ENCODE results near the gene PIGA.
A peak's percentile ranks its signal among the peaks of the same experiment; 100 is the strongest.

The PIGA gene

GRCh38 chrX:15334561-15334960, 762 bp downstream of the PIGA start:
- TF ChIP-seq CTCF (conservative IDR thresholded peaks at IDR 0.05; ENCODE audit: low read depth, low read length), result no peak
- no peaks in the 10 kb centered on the region for H4K20me1 ChIP-seq (ENCODE audit: insufficient read depth)
- H3K79me2 ChIP-seq (ENCODE audit: insufficient read depth, low read depth), result peaks cover 8% of the 10 kb centered on the region; the same call in 1 of the 2 replicates
- peak overlapping the region; percentile 88 for H3K4me2 ChIP-seq
- no peaks in the 10 kb centered on the region for H3K27me3 ChIP-seq (ENCODE audit: insufficient read depth, low read depth)
- H3K9ac ChIP-seq, result peak overlapping the region; percentile 51; the same call in 1 of the 2 replicates
- H3K4me1 ChIP-seq (ENCODE audit: low read depth, poor library complexity, severe bottlenecking), result peaks cover 4% of the 10 kb centered on the region
- no peak overlapping the region for H3K4me3 ChIP-seq (IDR thresholded peaks at IDR 0.05; ENCODE audit: insufficient read depth, low read depth, low read length)
- no peaks in the 10 kb centered on the region for H3K36me3 ChIP-seq (ENCODE audit: insufficient read depth)
- H2AFZ ChIP-seq (ENCODE audit: low read depth), result peak overlapping the region; percentile 86
- peak overlapping the region; percentile 32; the same call in 1 of the 2 replicates for H3K27ac ChIP-seq

GRCh38 chrX:15328821-15329220, 6.5 kb downstream of the PIGA start:
- no peak overlapping the region for H3K4me2 ChIP-seq
- no peaks in the 10 kb centered on the region for H3K4me1 ChIP-seq (ENCODE audit: low read depth, poor library complexity, severe bottlenecking)
- H3K36me3 ChIP-seq (ENCODE audit: insufficient read depth), result no peaks in the 10 kb centered on the region
- no peak for TF ChIP-seq CTCF (conservative IDR thresholded peaks at IDR 0.05; ENCODE audit: low read depth, low read length)
- H3K27ac ChIP-seq, result no peak overlapping the region
- no peaks in the 10 kb centered on the region for H3K79me2 ChIP-seq (ENCODE audit: insufficient read depth, low read depth)
- no peaks in the 10 kb centered on the region for H3K27me3 ChIP-seq (ENCODE audit: insufficient read depth, low read depth)
- no peak overlapping the region for H3K9ac ChIP-seq
- no peak overlapping the region for H2AFZ ChIP-seq (ENCODE audit: low read depth)
- H4K20me1 ChIP-seq (ENCODE audit: insufficient read depth), result no peaks in the 10 kb centered on the region
- no peak overlapping the region for H3K4me3 ChIP-seq (IDR thresholded peaks at IDR 0.05; ENCODE audit: insufficient read depth, low read depth, low read length)

DNA sequence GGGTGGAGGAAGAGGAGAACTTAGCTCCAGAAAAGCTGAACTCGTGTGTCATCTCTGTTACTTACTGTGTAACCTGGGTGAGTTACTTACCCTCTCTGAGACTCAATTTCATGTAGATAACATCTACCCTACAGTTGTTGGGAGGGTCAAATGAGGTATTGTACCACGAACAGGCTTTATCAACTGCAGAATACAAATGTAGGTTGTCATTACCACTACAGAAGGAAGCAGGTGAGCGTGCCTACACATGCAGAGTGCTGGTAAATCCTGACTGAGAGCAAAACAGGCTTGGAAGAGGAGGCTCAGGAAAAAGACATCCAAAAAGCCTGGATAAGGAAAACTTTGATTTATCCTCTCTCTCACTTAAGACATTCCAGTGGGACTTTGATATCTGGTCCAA, 7.2 kb downstream of the PIGA start:
- Histone ChIP-seq H3K27ac (no peak overlapping the region), H3K4me2 (no peak overlapping the region), H3K9ac (no peak overlapping the region), H3K4me3 (IDR thresholded peaks at IDR 0.05; ENCODE audit: insufficient read depth, low read depth, low read length) (no peak overlapping the region), H3K27me3 (ENCODE audit: insufficient read depth, low read depth) (no peaks in the 10 kb centered on the region), H3K4me1 (ENCODE audit: low read depth, poor library complexity, severe bottlenecking) (no peaks in the 10 kb centered on the region), H3K36me3 (ENCODE audit: insufficient read depth) (no peaks in the 10 kb centered on the region), H2AFZ (ENCODE audit: low read depth) (no peak overlapping the region), H3K79me2 (ENCODE audit: insufficient read depth, low read depth) (no peaks in the 10 kb centered on the region), H4K20me1 (ENCODE audit: insufficient read depth) (no peaks in the 10 kb centered on the region)
- no peak for TF ChIP-seq CTCF (conservative IDR thresholded peaks at IDR 0.05; ENCODE audit: low read depth, low read length)

GRCh38 chrX:15322472-15322871, 12.9 kb downstream of the PIGA start:
- Histone ChIP-seq H3K27ac (no peak overlapping the region), H3K4me3 (IDR thresholded peaks at IDR 0.05; ENCODE audit: insufficient read depth, low read depth, low read length) (no peak overlapping the region), H4K20me1 (ENCODE audit: insufficient read depth) (no peaks in the 10 kb centered on the region), H3K27me3 (ENCODE audit: insufficient read depth, low read depth) (no peaks in the 10 kb centered on the region), H3K4me1 (ENCODE audit: low read depth, poor library complexity, severe bottlenecking) (no peaks in the 10 kb centered on the region), H3K4me2 (no peak overlapping the region), H3K9ac (no peak overlapping the region), H3K36me3 (ENCODE audit: insufficient read depth) (no peaks in the 10 kb centered on the region), H2AFZ (ENCODE audit: low read depth) (no peak overlapping the region), H3K79me2 (ENCODE audit: insufficient read depth, low read depth) (no peaks in the 10 kb centered on the region)
- no peak for TF ChIP-seq CTCF (conservative IDR thresholded peaks at IDR 0.05; ENCODE audit: low read depth, low read length)
